HG03135 (cell line): Measurements from ENCODE around the gene LSAMP.

Experiments
- ATAC-seq: cut with Tn5 transposase; IDR thresholded peaks from one replicate; pipeline ENCODE4 v1.9.1; 2021; ENCODE audit warnings: mild to moderate bottlenecking, moderate library complexity; ENCODE audit not compliant: unreplicated experiment

LSAMP gene

GRCh38 chr3:116433552-116433951 is 11.7 kb downstream of the LSAMP start:
- no peak for ATAC-seq

GRCh38 chr3:116432795-116433194 is 12.5 kb downstream of the LSAMP start:
- no peak for ATAC-seq

GRCh38 chr3:116429479-116430269 is 15.6 kb downstream of the LSAMP start:
- ATAC-seq: no peak

GRCh38 chr3:116426036-116426435 is 19.3 kb downstream of the LSAMP start:
- no peak for ATAC-seq

- no peak for ATAC-seq
Observed at GRCh38 chr3:116425126-116425525, 20.2 kb downstream of the LSAMP start.

GRCh38 chr3:116423945-116424344 is 21.3 kb downstream of the LSAMP start:
- ATAC-seq: no peak

- ATAC-seq: no peak
Observed at GRCh38 chr3:116423374-116423773, 21.9 kb downstream of the LSAMP start.

GRCh38 chr3:116417151-116417550 is 28.1 kb downstream of the LSAMP start:
- no peak for ATAC-seq

GRCh38 chr3:116413319-116413718 is 32.0 kb downstream of the LSAMP start:
- ATAC-seq: no peak

GRCh38 chr3:116408473-116408872 is 36.8 kb downstream of the LSAMP start:
- no peak for ATAC-seq

GRCh38 chr3:116405231-116405630 is 40.1 kb downstream of the LSAMP start:
- ATAC-seq: no peak

- no peak for ATAC-seq
Observed at GRCh38 chr3:116399701-116400226, 45.5 kb downstream of the LSAMP start.

GRCh38 chr3:116394365-116394764 is 50.9 kb downstream of the LSAMP start:
- no peak for ATAC-seq

- no peak for ATAC-seq
Observed at GRCh38 chr3:116393199-116393598, 52.1 kb downstream of the LSAMP start.

- ATAC-seq: no peak
Observed at GRCh38 chr3:116392291-116392690, 53.0 kb downstream of the LSAMP start.

- no peak for ATAC-seq
Observed at GRCh38 chr3:116391296-116392201, 53.7 kb downstream of the LSAMP start.

GRCh38 chr3:116390318-116390717 is 55.0 kb downstream of the LSAMP start:
- no peak for ATAC-seq

GRCh38 chr3:116388867-116389385 is 56.4 kb downstream of the LSAMP start:
- no peak for ATAC-seq

GRCh38 chr3:116386168-116386567 is 59.1 kb downstream of the LSAMP start:
- no peak for ATAC-seq

- ATAC-seq: no peak
Observed at GRCh38 chr3:116384717-116385116, 60.6 kb downstream of the LSAMP start.

GRCh38 chr3:116378077-116378476 is 67.2 kb downstream of the LSAMP start:
- no peak for ATAC-seq
